ENCODE results near the gene RPAP2.

The RPAP2 gene

DNA sequence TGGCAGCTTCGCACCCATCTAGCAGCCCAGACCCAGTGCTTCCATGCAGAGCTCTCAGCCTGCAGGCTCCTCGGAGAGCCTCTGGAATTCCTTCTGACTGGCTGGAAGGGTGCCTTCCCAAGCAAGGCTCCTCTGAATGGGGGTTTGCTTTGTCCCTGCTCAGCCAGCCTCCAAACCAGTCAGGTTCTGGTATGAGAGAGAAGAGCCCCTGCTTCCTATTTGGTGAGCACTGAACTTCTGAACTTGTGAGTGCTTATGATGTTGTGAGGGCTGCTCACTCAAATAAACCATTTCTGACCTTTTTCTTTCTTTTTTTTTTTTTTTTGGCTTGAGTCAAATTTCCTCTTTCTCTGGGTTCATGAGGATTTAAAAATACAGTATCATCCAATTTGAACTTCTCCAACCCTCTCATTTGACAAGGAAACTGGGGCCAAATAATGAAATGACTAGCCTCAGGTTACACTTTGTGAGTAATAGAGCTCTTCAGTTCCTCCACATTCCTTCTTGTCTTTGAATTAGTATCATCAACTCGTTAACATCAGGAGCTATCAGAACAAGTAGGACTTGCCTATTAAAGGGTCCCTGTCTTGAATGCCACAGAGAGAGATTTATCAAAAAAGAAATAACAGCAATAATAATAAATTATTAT, 148.3 kb downstream of the RPAP2 start:
- DNase-seq (ENCODE audit: low spot score) = no peak

DNA sequence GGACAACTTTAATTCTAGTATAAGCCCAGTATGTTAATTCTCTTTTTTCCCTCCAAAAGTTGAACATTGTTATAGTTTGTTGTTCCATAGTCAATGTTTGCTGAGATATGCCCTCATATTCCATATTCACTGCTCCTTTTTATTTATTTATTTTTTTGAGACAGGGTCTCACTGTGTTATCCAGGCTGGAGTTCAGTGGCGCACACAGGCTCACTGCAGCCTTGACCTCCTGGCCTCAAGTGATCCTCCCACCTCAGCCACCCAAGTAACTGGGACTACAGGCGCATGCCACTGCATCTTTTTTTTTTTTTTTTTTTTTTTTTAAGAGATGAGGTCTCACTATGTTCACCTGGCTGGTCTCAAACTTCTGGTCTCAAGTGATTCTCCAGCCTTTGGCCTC, 149.1 kb downstream of the RPAP2 start:
- DNase-seq (ENCODE audit: low spot score) = no peak
